Esophagus muscularis mucosa (tissue), 4 donors: ENCODE measurements around the gene KCTD16.

ENCODE experiments used
- EP300 ChIP-seq: sonication (generic); formaldehyde crosslinking; IDR thresholded peaks from one replicate; pipeline ENCODE4 v1.6.1; 2017; ENCODE audit warnings: antibody characterized with exemption
- POLR2A ChIP-seq: fragments of 450-650 bp; IDR thresholded peaks from one replicate; pipeline ENCODE4 v1.6.1; 2017; ENCODE audit warnings: antibody characterized with exemption, moderate library complexity, mild to moderate bottlenecking, low read depth
- POLR2AphosphoS5 ChIP-seq, 2 donors: sonication (generic); formaldehyde crosslinking; IDR thresholded peaks; one replicate each; pipeline ENCODE4 v1.6.1; 2017; ENCODE audit warnings: antibody characterized with exemption in 2 of 2
- TF ChIP-seq, protein P1 (sequence below), 3 experiments: fragments of 200-600 bp in 2 of 3; fragments of 450-650 bp in 1 of 3; sonication (generic) in 2 of 3; IDR thresholded peaks; one replicate each; pipeline ENCODE4 v1.5.1; 2017 to 2019; ENCODE audit warnings: antibody characterized with exemption in 3 of 3, mild to moderate bottlenecking in 2 of 3, moderate library complexity in 1 of 3

DNA sequence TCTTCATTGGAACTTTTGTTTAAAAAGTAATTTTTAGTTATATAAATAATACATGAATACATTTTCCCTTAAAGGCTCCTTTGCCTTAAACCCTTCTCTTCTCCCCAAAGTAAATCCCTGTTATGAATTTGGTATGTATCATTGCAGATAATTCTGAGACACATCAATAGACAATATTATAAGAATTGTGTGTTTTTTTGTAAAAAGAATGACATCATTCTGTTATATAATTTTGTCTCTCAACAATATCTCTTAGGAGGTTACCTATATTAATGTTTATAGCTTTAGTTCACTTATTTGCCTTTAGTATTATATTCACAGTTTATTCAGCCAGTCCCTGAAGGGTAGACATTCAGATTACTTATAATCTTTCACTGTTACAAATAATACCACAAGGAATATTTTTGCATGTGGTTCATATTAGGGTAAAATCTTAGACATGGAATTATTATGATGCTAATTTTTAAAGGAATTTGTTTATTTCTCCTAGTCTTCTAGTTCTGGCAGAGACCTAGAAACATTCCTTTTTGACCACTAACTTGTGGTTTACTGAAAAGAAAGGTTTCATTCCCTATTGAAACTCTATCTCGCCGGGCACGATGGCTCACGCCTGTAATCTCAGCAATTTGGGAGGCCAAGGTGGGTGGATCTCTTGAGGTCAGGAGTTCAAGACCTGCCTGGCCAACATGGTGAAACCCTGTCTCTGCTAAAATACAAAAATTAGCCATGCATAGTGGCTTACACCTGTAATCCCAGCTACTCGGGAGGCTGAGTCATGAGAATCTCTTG is 105.6 kb downstream of the KCTD16 start:
- TF ChIP-seq, protein P1, sequence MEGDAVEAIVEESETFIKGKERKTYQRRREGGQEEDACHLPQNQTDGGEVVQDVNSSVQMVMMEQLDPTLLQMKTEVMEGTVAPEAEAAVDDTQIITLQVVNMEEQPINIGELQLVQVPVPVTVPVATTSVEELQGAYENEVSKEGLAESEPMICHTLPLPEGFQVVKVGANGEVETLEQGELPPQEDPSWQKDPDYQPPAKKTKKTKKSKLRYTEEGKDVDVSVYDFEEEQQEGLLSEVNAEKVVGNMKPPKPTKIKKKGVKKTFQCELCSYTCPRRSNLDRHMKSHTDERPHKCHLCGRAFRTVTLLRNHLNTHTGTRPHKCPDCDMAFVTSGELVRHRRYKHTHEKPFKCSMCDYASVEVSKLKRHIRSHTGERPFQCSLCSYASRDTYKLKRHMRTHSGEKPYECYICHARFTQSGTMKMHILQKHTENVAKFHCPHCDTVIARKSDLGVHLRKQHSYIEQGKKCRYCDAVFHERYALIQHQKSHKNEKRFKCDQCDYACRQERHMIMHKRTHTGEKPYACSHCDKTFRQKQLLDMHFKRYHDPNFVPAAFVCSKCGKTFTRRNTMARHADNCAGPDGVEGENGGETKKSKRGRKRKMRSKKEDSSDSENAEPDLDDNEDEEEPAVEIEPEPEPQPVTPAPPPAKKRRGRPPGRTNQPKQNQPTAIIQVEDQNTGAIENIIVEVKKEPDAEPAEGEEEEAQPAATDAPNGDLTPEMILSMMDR (IDR thresholded peaks at IDR 0.05) = no peak
- no peak for TF ChIP-seq POLR2A
- TF ChIP-seq POLR2AphosphoS5 (IDR thresholded peaks at IDR 0.05) = no peak
- no peak for TF ChIP-seq EP300
